AG04450 (cell line): ENCODE measurements around the gene C4B. TPM values are rescaled to one million over a fixed set of nuclear protein-coding genes. Genes with fewer than 3 reads are reported as not detected.
"Not testable (repeated sequence)": the region's sequence is repeated elsewhere in the genome, so short reads cannot be mapped to it uniquely, and the experiment has no call there.

Source experiments
- CTCF ChIA-PET: fragments of 300-600, 350-600 bp; formaldehyde crosslinking; extraction: SDS; loops from one replicate; lab custom pipeline; 2022; ENCODE audit warnings: antibody characterized with exemption, inconsistent platforms; lab: Charles Lee
- POLR2A ChIA-PET: fragments of 350-600 bp; formaldehyde crosslinking; extraction: SDS; loops from one replicate; lab custom pipeline; 2021; ENCODE audit warnings: antibody characterized with exemption, inconsistent platforms; lab: Yijun Ruan, JAX
- DNase-seq: peaks from one replicate; pipeline ENCODE4 v3.0.0-alpha.2; 2011; ENCODE audit warnings: low read depth, low spot score
- H3K27ac ChIP-seq: one replicate; pipeline ENCODE4 v1.5.1; 2012; ENCODE audit warnings: low read depth, low read length, control low read depth
- H3K27me3 ChIP-seq: one replicate; pipeline ENCODE4 v1.6.0; 2012; ENCODE audit warnings: low read length; ENCODE audit not compliant: control insufficient read depth, insufficient read depth
- H3K4me3 ChIP-seq: 2 replicates; pipeline ENCODE4 v1.5.1; 2011; ENCODE audit warnings: mild to moderate bottlenecking, low read depth, low read length, control low read depth
- H3K9me3 ChIP-seq: 2 replicates; pipeline ENCODE4 v1.5.1; 2012; ENCODE audit warnings: low read length; ENCODE audit not compliant: control insufficient read depth, insufficient read depth
- polyA plus RNA-seq: library from polyadenylated mRNA; depleted of rRNA; stranded (reverse); fragments of >200 nt; gene quantifications from 2 replicates; pipeline ENCODE4 v1.2.3, GENCODE V29; 2011

Gene C4B
- polyA plus RNA-seq, 1 experiment, result 5.8 TPM

DNA sequence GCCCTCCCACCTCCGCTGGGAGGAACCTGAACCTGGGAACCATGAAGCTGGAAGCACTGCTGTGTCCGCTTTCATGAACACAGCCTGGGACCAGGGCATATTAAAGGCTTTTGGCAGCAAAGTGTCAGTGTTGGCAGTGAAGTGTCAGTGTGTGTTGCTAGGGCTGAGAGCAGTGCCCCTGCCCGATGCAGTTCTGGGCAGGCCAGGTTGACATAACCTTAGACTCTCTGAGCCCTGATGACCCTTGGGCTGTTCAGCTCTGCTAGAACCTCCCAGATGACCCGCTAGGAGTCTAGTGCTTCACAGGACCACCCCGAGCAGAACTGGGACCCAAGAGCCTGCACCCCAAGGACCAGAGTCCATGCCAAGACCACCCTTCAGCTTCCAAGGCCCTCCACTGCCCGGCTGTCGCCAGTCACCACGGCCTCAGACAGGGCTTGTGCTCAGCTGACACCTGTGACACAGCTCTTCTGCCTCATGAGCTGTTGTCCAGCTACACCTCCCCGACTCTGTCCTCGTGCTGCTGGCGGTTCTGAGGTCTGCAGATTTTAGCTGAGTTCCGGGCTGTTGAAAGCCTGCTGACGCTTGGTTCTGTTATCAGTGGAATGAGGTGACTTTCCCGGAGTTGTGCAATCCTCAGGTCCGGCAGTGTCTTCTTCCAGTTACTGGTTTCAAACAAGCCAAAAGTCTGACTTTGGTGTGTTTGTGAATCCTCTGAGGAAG lies 11.9 kb upstream of the C4B start:
- DNase-seq, H3K27me3 ChIP-seq, POLR2A ChIA-PET, CTCF ChIA-PET, H3K27ac ChIP-seq, H3K9me3 ChIP-seq, H3K4me3 ChIP-seq: not testable (repeated sequence)

DNA sequence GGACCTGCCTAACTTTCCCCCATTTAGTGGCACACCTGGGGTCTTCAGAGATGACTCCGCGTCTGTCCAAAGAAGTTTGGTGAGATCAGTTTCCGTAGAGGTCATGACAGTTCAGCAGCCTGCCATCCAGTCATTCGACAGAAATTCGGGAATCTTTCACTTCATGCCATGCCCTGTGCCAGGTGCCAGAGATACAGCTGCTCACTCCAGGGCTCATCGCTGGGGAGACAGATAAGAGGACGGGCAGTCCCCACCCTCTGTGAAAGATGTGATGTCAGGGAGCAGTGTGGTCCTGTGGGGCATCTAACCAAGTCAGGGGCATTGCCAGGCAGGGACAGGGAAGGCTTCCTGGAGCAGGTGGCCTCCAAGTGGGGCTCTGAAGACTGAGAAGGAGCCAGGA lies 11.3 kb upstream of the C4B start:
- POLR2A ChIA-PET, H3K4me3 ChIP-seq, H3K9me3 ChIP-seq, DNase-seq, H3K27me3 ChIP-seq, CTCF ChIA-PET, H3K27ac ChIP-seq: not testable (repeated sequence)

DNA sequence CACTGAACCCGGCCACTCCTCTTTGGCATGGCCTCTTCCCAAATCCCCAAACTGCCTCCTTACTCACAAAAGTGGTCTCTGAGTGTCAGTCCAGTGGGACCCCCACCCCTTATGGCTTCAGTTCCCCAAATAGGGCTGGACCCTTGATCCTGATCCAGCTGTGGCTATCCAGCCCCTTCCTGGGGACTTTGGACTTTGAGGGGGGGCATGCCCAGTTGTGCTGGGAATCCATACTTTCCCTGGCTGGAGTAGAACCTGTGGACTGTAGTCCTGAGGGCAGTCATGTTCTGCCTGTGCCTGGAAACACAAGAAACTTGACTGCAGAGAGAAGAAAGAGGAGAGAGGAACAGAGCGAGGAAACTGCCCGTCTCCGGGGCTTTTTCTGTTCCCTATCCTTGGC lies 10.2 kb upstream of the C4B start:
- H3K9me3 ChIP-seq, H3K27me3 ChIP-seq, DNase-seq, CTCF ChIA-PET, H3K4me3 ChIP-seq, POLR2A ChIA-PET, H3K27ac ChIP-seq: not testable (repeated sequence)

DNA sequence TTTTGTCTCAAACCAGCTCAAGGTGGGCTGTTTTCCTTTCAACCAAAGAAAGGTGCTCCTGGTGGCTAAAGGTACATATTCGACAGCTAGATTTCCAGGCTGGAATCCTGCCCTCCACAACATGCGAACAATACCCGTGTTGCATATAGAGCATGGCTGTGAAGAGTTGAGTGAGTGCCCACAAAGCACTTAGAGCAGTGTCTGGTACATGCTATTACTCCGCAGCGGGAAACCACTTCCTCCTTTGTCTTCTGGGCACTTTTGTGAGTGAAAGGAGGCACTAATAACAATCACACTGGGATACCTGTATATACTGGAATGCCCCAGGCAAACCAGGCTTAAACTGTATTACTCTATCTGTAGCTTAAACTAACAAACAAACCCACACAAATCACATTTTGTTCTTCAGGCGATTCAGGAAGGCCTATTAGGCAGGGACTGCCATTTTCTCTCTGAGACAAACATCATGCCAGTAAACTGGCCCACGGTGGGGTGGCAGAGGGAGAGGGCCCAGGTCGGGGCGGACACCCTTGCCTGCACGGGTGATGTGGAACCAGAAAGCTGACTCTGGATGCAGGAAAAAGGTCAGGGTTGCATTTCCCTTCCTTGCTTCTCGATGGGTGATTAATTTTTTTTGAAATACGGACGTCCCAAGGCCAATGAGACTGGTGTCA lies 9.6 kb upstream of the C4B start:
- DNase-seq, POLR2A ChIA-PET, H3K9me3 ChIP-seq, H3K4me3 ChIP-seq, H3K27ac ChIP-seq, CTCF ChIA-PET, H3K27me3 ChIP-seq: not testable (repeated sequence)

DNA sequence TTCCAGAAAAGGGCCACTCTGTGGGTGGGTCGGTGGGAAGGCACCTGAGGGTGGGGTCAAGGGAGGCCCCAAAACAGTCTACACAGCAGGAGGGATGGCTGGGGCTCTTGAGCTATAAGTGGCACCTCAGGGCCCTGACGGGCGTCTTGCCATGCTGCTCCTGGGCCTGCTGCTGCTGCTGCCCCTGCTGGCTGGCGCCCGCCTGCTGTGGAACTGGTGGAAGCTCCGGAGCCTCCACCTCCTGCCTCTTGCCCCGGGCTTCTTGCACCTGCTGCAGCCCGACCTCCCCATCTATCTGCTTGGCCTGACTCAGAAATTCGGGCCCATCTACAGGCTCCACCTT lies 9.1 kb upstream of the C4B start:
- POLR2A ChIA-PET, H3K27me3 ChIP-seq, DNase-seq, H3K27ac ChIP-seq, H3K9me3 ChIP-seq, H3K4me3 ChIP-seq, CTCF ChIA-PET: not testable (repeated sequence)

DNA sequence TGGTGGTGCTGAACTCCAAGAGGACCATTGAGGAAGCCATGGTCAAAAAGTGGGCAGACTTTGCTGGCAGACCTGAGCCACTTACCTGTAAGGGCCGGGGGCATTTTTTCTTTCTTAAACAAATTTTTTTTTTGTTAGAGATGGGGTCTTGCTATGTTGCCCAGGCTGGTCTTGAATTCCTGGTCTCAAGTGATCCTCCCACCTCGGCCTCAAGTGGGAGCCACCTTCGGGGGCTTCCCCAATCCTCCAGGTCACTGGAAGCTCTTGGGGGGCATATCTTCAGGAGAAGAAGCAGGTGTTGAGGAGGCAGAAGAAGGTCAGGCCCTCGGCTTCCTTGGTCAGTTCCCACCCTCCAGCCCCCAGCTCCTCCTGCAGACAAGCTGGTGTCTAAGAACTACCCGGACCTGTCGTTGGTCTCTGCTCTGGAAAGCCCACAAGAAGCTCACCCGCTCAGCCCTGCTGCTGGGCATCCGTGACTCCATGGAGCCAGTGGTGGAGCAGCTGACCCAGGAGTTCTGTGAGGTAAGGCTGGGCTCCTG lies 8.5 kb upstream of the C4B start:
- DNase-seq, POLR2A ChIA-PET: not testable (repeated sequence)

DNA sequence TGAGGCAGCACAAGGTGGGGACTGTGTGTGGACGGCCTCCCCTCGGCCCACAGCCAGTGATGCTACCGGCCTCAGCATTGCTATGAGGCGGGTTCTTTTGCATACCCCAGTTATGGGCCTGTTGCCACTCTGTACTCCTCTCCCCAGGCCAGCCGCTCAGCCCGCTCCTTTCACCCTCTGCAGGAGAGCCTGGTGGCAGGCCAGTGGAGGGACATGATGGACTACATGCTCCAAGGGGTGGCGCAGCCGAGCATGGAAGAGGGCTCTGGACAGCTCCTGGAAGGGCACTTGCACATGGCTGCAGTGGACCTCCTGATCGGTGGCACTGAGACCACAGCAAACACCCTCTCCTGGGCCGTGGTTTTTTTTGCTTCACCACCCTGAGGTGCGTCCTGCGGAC lies 7.5 kb upstream of the C4B start:
- H3K4me3 ChIP-seq, H3K27me3 ChIP-seq, H3K27ac ChIP-seq, DNase-seq, H3K9me3 ChIP-seq, POLR2A ChIA-PET: not testable (repeated sequence)
- CTCF ChIA-PET, result interaction anchor here (0.6 kb wide), 1 partner anchor 71 kb away, joined by 3 read pairs; no protein-coding TSS in a partner anchor

More for the DNA sequence above, 8.5 kb upstream of the C4B start:
- not testable (repeated sequence) for H3K4me3 ChIP-seq, H3K27ac ChIP-seq, H3K9me3 ChIP-seq, H3K27me3 ChIP-seq
- CTCF ChIA-PET, result interaction anchor here (0.6 kb wide), 1 partner anchor 72 kb away, joined by 3 read pairs; no protein-coding TSS in a partner anchor

DNA sequence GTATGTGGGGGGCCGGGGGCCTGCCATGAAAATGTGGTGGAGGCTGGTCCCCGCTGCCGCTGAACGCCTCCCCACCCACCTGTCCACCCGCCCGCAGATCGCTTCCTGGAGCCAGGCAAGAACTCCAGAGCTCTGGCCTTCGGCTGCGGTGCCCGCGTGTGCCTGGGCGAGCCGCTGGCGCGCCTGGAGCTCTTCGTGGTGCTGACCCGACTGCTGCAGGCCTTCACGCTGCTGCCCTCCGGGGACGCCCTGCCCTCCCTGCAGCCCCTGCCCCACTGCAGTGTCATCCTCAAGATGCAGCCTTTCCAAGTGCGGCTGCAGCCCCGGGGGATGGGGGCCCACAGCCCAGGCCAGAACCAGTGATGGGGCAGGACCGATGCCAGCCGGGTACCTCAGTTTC lies 6.6 kb upstream of the C4B start:
- POLR2A ChIA-PET, result not testable (repeated sequence)

DNA sequence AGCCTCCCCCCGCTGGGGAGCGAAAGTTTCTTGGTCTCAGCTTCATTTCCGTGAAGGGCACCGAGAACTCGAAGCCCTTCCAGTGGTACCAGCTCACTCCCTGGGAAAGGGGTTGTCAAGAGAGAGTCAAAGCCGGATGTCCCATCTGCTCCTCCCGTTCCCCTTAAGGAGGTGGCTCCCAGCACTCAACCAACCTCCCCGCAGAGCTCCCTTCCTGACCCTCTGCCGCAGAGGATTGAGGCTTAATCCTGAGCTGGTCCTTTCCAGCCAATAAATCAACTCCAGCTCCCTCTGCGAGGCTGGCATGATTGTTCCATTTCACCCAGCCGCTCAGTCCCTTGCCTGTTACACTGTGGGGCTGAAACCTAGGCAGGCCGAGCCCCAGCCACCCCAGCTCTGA lies 6.0 kb upstream of the C4B start:
- DNase-seq, H3K9me3 ChIP-seq, H3K27me3 ChIP-seq, H3K27ac ChIP-seq, POLR2A ChIA-PET, H3K4me3 ChIP-seq, CTCF ChIA-PET: not testable (repeated sequence)

More for the DNA sequence above, 6.6 kb upstream of the C4B start:
- H3K9me3 ChIP-seq, DNase-seq, H3K27ac ChIP-seq, H3K27me3 ChIP-seq, CTCF ChIA-PET, H3K4me3 ChIP-seq: not testable (repeated sequence)

DNA sequence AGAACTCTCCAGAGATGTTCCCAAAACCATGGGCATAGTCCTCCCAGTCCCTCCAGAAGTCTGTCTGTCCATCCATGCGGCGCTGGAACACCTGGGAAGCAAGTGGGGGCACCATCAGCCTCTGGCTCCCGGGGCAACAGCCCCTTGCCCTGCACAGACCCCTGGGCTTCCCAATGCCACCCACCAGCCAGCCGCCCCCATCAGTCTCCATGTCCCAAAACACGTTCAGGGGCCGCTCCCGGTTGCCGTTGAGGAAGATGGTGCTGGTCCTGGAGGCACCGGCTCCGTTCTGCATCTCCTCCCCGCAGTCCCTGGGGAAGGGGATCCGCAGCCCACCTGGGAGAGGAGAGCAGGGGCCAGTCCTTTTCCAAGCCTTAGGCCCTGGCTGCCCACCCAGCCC lies 5.1 kb upstream of the C4B start:
- DNase-seq, CTCF ChIA-PET: not testable (repeated sequence)

DNA sequence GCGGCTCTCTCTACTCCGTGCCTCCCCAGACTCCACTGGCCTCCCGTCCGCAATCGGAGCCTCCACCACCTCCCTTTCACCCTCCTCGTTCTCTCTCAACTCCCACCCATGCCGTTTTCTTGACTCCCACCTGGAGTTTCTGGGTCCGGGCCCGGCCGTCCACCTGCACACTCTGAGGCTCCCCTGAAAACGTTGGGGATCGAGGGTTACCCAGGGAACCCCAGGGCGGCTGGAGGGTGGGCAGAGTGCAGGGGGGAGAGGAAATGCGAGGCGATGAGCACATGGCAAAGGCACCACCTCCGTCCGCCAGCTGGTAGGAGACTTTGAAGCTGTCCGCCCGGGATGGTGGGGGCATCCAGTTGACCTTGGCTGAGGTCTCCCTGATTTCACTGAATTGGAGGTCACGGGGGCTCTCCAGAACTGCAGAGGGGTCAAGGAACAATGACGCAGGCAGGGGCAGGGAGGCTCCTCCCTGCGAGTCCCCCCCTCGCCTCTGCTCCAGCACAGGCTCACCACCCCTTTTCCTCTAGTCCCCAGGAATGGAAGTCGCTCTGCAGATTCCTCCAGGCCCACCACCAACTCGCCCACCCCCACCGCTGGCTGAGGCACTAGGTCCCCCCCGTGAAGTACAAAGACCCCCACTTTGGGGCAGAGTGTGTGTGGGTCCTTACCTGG lies 3.6 kb upstream of the C4B start:
- CTCF ChIA-PET, H3K27ac ChIP-seq, H3K9me3 ChIP-seq, POLR2A ChIA-PET, H3K27me3 ChIP-seq, DNase-seq, H3K4me3 ChIP-seq: not testable (repeated sequence)

More for the DNA sequence above, 5.1 kb upstream of the C4B start:
- POLR2A ChIA-PET, H3K9me3 ChIP-seq, H3K4me3 ChIP-seq, H3K27ac ChIP-seq, H3K27me3 ChIP-seq: not testable (repeated sequence)
